H1 (cell line): ENCODE measurements around the gene OGFOD2.

Experiments used
- ATF3 ChIP-seq: IDR thresholded peaks from 2 replicates; pipeline ENCODE4 v1.6.1; 2011; ENCODE audit warnings: low read depth, mild to moderate bottlenecking, low read length; ENCODE audit not compliant: insufficient read depth
- CEBPB ChIP-seq: IDR thresholded peaks from 2 replicates; pipeline ENCODE4 v1.6.1; 2012; ENCODE audit warnings: low read depth, low read length
- CHD2 ChIP-seq: IDR thresholded peaks from 2 replicates; pipeline ENCODE4 v1.6.1; 2012; ENCODE audit warnings: low read length, improper control_type of control experiment
- CREB1 ChIP-seq: IDR thresholded peaks from 2 replicates; pipeline ENCODE4 v1.6.1; 2012; ENCODE audit warnings: inconsistent platforms
- CTCF ChIP-seq, 3 experiments: IDR thresholded peaks; 1 replicate in 2 of 3; 2 replicates in 1 of 3; pipeline versions ENCODE4 v1.5.1 to v1.6.1; 2011; ENCODE audit warnings: low read length in 3 of 3, mild to moderate bottlenecking in 3 of 3, inconsistent platforms in 2 of 3, low read depth in 1 of 3, moderate library complexity in 1 of 3; ENCODE audit not compliant: insufficient read depth in 1 of 3; ENCODE audit errors: control extremely low read depth in 1 of 3
- EZH2 ChIP-seq: fragments of 200-600 bp; sonication (generic); IDR thresholded peaks from 2 replicates; pipeline ENCODE4 v1.7.1; 2012; ENCODE audit warnings: low read depth, mild to moderate bottlenecking, moderate library complexity, low read length, inconsistent platforms; ENCODE audit not compliant: severe bottlenecking
- JUN ChIP-seq: IDR thresholded peaks from 2 replicates; pipeline ENCODE4 v1.6.1; 2011; ENCODE audit warnings: low read depth, mild to moderate bottlenecking, improper control_type of control experiment, low read length
- KDM1A ChIP-seq: fragments of 200-600, 300-600 bp; sonication (generic); IDR thresholded peaks from 2 replicates; pipeline ENCODE4 v1.7.1; 2016; ENCODE audit warnings: mild to moderate bottlenecking, low read length, borderline replicate concordance
- NRF1 ChIP-seq: IDR thresholded peaks from 2 replicates; pipeline ENCODE4 v1.6.1; 2011; ENCODE audit warnings: mild to moderate bottlenecking, low read depth, low read length, improper control_type of control experiment
- POLR2A ChIP-seq, 2 experiments: IDR thresholded peaks; 1 replicate in 1 of 2; 2 replicates in 1 of 2; pipeline ENCODE4 v1.6.1; 2011; ENCODE audit warnings: low read depth in 2 of 2, low read length in 2 of 2, mild to moderate bottlenecking in 2 of 2; ENCODE audit errors: control extremely low read depth in 1 of 2
- RNF2 ChIP-seq: fragments of 200-900, 300-1000 bp; sonication (generic); IDR thresholded peaks from 2 replicates; pipeline ENCODE4 v1.7.1; 2016; ENCODE audit warnings: borderline replicate concordance, low read depth, mild to moderate bottlenecking, antibody characterized with exemption, low read length; ENCODE audit not compliant: poor library complexity, severe bottlenecking; ENCODE audit errors: missing control alignments
- SIN3A ChIP-seq, 2 experiments: IDR thresholded peaks in 1 of 2; conservative IDR thresholded peaks in 1 of 2; 2 replicates each; pipeline ENCODE4 v1.6.1; 2011 to 2012; ENCODE audit warnings: low read length in 2 of 2, improper control_type of control experiment in 1 of 2, low read depth in 1 of 2, mild to moderate bottlenecking in 1 of 2
- TCF12 ChIP-seq: IDR thresholded peaks from 2 replicates; pipeline ENCODE4 v1.6.1; 2011; ENCODE audit warnings: low read depth, mild to moderate bottlenecking, low read length
- YY1 ChIP-seq: IDR thresholded peaks from 2 replicates; pipeline ENCODE4 v1.6.1; 2011; ENCODE audit warnings: low read depth, mild to moderate bottlenecking, low read length

GRCh38 chr12:122939125-122939524 is 35.9 kb upstream of the OGFOD2 start:
- no peak for TF ChIP-seq CTCF (IDR thresholded peaks at IDR 0.05; ENCODE audit: control extremely low read depth in 1 of 3, insufficient read depth in 1 of 3, low read depth in 1 of 3, low read length in 3 of 3)
- no peak for TF ChIP-seq SIN3A (conservative IDR thresholded peaks at IDR 0.05 in 1 of 2, IDR thresholded peaks at IDR 0.05 in 1 of 2; ENCODE audit: low read depth in 1 of 2, low read length in 2 of 2)
- no peak for TF ChIP-seq CEBPB
- TF ChIP-seq CHD2, result no peak
- TF ChIP-seq POLR2A (IDR thresholded peaks at IDR 0.05; ENCODE audit: control extremely low read depth in 1 of 2, low read depth in 2 of 2, low read length in 2 of 2), result no peak
- TF ChIP-seq YY1, result no peak
- no peak for TF ChIP-seq JUN
- no peak for TF ChIP-seq KDM1A
- TF ChIP-seq NRF1, result no peak
- TF ChIP-seq CREB1, result no peak
- TF ChIP-seq TCF12, result no peak
- TF ChIP-seq RNF2, result no peak
- TF ChIP-seq ATF3, result no peak
- TF ChIP-seq EZH2, result no peak
